Calu3 (cell line): ENCODE results near the gene WDR7. TPM values are rescaled to one million over a fixed set of nuclear protein-coding genes. Genes with fewer than 3 reads are reported as not detected.

Experiments
- BruUV-seq: library from RNA; stranded (reverse); fragments of 400-500 nt; replicated peaks from 2 replicates; lab custom pipeline; 2021; lab: Mats Ljungman, UMichigan
- CTCF ChIA-PET: fragments of 300-600 bp; sonication (Branson Sonifier 250); formaldehyde crosslinking; loops from one replicate; lab custom pipeline; 2022; ENCODE audit warnings: antibody characterized with exemption; lab: Charles Lee
- DNase-seq: peaks from one replicate; pipeline ENCODE4 v3.0.0; 2022
- H3K27ac Mint-ChIP-seq: one replicate; pipeline ENCODE4 v1.8.0; 2022; ENCODE audit warnings: mixed read lengths; ENCODE audit not compliant: unreplicated experiment
- H3K27me3 Mint-ChIP-seq: one replicate; pipeline ENCODE4 v1.8.0; 2022; ENCODE audit warnings: mixed read lengths; ENCODE audit not compliant: unreplicated experiment
- H3K36me3 Mint-ChIP-seq: one replicate; pipeline ENCODE4 v1.8.0; 2022; ENCODE audit warnings: mild to moderate bottlenecking, moderate library complexity, mixed read lengths; ENCODE audit not compliant: insufficient read depth, unreplicated experiment
- H3K4me1 Mint-ChIP-seq: one replicate; pipeline ENCODE4 v1.8.0; 2022; ENCODE audit warnings: mild to moderate bottlenecking, low read depth, mixed read lengths; ENCODE audit not compliant: unreplicated experiment
- H3K4me3 Mint-ChIP-seq: one replicate; pipeline ENCODE4 v1.8.0; 2022; ENCODE audit warnings: mild to moderate bottlenecking, low read depth, moderate library complexity, mixed read lengths; ENCODE audit not compliant: unreplicated experiment
- H3K9me3 Mint-ChIP-seq: one replicate; pipeline ENCODE4 v1.8.0; 2022; ENCODE audit warnings: low read depth, mixed read lengths; ENCODE audit not compliant: unreplicated experiment
- CTCF ChIP-seq: fragments of 200-600 bp; IDR thresholded peaks from one replicate; pipeline ENCODE4 v1.8.0; 2022; ENCODE audit warnings: antibody characterized with exemption; ENCODE audit not compliant: unreplicated experiment
- intact Hi-C: fragments of 100-400 bp; cut with micrococcal nuclease; formaldehyde crosslinking; loops from one replicate; pipeline ENCODE4 v1.10.0; 2022; ENCODE audit not compliant: unreplicated experiment
- total RNA-seq: library from RNA; stranded (reverse); gene quantifications from 2 replicates; pipeline ENCODE4 v1.2.3, GENCODE V29; 2022

Gene WDR7
- total RNA-seq, 1 experiment from 2014 or later = 16.2 TPM

- no peaks in the 10 kb centered on the region for H3K27me3 Mint-ChIP-seq
- BruUV-seq = no TSS peak
- DNase-seq = peak; percentile 26
- H3K9me3 Mint-ChIP-seq = no peaks in the 10 kb centered on the region
- intact Hi-C loops = loop anchor here (2.0 to 5.0 kb wide), 4 partner anchors 20 to 117 kb away; no protein-coding TSS in a partner anchor
- H3K27ac Mint-ChIP-seq = no peak overlapping the region
- CTCF ChIA-PET = interaction anchor here (0.7 kb wide), 1 partner anchor 20 kb away, joined by 3 read pairs; no protein-coding TSS in a partner anchor
- H3K4me3 Mint-ChIP-seq = no peak overlapping the region
- no peak for TF ChIP-seq CTCF
- no peaks in the 10 kb centered on the region for H3K36me3 Mint-ChIP-seq
- H3K4me1 Mint-ChIP-seq = peaks cover 18% of the 10 kb centered on the region
Measured at GRCh38 chr18:56984731-56985130, 333.6 kb downstream of the WDR7 start.

GRCh38 chr18:56986829-56987228 is 335.7 kb downstream of the WDR7 start:
- CTCF ChIA-PET = interaction anchor here (0.6 kb wide), 1 partner anchor 1034 kb away, joined by 3 read pairs; no protein-coding TSS in a partner anchor
- Mint-ChIP-seq H3K27me3 (no peaks in the 10 kb centered on the region), H3K36me3 (no peaks in the 10 kb centered on the region), H3K4me3 (no peak overlapping the region), H3K4me1 (peaks cover 9% of the 10 kb centered on the region), H3K9me3 (no peaks in the 10 kb centered on the region), H3K27ac (no peak overlapping the region)
- TF ChIP-seq CTCF = no peak
- intact Hi-C loops = no loop called here
- no peak for DNase-seq
- no TSS peak for BruUV-seq

DNA sequence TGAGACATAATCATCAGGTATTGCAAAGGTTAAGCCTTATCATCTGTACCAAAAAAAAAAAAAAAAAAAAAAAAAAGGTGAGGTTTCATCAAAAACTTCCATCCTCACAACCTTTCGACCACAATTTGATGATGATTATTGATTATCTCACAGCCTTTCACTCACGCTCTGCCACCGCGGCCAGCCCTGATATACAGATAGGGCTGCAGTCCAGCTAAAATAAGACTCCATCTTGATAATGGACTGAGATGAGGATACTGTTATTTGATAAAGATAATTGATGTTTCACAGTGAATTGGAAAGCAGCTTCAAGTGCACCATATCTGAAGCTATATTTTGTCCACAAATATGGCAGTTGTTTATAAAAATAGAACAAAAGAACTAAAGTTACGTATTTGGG is 336.1 kb downstream of the WDR7 start:
- CTCF ChIA-PET = interaction anchor here (0.7 to 0.9 kb wide), 2 partner anchors 9 to 20 kb away, joined by 4 read pairs; no protein-coding TSS in a partner anchor
- Mint-ChIP-seq H3K36me3 (no peaks in the 10 kb centered on the region), H3K4me3 (no peak overlapping the region), H3K9me3 (no peaks in the 10 kb centered on the region), H3K27me3 (no peaks in the 10 kb centered on the region), H3K27ac (no peak overlapping the region), H3K4me1 (peaks cover 8% of the 10 kb centered on the region)
- intact Hi-C loops = no loop called here
- no TSS peak for BruUV-seq
- no peak for DNase-seq
- TF ChIP-seq CTCF = no peak

GRCh38 chr18:56988022-56988421 is 336.9 kb downstream of the WDR7 start:
- H3K4me1 Mint-ChIP-seq = peaks cover 8% of the 10 kb centered on the region
- BruUV-seq = no TSS peak
- no peak overlapping the region for H3K4me3 Mint-ChIP-seq
- no peak for DNase-seq
- H3K9me3 Mint-ChIP-seq = no peaks in the 10 kb centered on the region
- no peaks in the 10 kb centered on the region for H3K27me3 Mint-ChIP-seq
- no peak overlapping the region for H3K27ac Mint-ChIP-seq
- CTCF ChIA-PET = interaction anchor here (0.9 kb wide), 1 partner anchor 8 kb away, joined by 4 read pairs; no protein-coding TSS in a partner anchor
- TF ChIP-seq CTCF = no peak
- intact Hi-C loops = no loop called here
- H3K36me3 Mint-ChIP-seq = no peaks in the 10 kb centered on the region
